GM19351 (cell line): Measurements from ENCODE around the gene MORF4L1.
A peak's percentile ranks its signal among the peaks of the same experiment; 100 is the strongest.

Experiments used
- ATAC-seq: cut with Tn5 transposase; IDR thresholded peaks from one replicate; pipeline ENCODE4 v1.9.1; 2021; ENCODE audit warnings: mild to moderate bottlenecking, moderate library complexity; ENCODE audit not compliant: unreplicated experiment

The MORF4L1 gene

DNA sequence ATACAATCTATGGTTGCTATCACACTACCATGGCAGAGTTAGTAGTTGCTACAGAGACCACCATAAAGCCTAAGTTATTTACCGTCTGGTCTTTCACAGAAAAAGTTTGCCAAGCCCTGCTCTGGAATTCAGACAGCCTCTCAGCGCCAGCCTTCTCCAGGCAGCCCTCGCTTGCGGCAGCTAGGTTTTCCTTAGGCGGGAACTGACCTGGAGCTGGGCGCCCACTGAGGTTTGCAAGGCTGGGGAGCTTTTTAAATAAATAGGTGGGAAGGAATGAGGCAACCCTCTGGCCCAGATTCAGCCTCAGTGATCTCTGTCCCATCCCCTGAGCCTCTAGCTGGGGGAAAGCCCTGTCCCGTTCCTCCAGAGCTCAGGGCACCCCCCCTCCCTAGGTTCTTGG, 71.0 kb downstream of the MORF4L1 start:
- ATAC-seq: no peak

DNA sequence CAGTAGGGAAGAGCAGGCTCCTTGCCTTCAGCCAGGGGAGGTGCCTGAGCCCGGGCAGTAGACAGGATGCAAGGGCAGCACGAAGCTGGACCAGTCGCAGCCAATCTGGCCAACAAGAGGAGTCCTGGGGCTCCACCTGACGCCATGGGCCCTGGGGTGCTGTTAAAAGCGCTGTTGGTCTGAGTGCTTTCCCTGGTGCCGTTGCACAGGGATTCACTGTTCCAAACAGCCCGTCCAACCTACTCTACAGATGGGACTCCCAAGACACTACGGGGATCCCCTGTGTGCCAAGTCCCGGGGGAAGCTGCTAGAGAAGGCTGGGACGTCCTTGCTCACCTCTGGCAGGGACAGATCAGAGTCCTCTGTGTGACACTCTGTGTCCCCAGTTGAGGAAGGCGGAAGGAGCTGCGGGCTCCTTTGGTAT, 71.5 kb downstream of the MORF4L1 start:
- ATAC-seq: peak; percentile 34

DNA sequence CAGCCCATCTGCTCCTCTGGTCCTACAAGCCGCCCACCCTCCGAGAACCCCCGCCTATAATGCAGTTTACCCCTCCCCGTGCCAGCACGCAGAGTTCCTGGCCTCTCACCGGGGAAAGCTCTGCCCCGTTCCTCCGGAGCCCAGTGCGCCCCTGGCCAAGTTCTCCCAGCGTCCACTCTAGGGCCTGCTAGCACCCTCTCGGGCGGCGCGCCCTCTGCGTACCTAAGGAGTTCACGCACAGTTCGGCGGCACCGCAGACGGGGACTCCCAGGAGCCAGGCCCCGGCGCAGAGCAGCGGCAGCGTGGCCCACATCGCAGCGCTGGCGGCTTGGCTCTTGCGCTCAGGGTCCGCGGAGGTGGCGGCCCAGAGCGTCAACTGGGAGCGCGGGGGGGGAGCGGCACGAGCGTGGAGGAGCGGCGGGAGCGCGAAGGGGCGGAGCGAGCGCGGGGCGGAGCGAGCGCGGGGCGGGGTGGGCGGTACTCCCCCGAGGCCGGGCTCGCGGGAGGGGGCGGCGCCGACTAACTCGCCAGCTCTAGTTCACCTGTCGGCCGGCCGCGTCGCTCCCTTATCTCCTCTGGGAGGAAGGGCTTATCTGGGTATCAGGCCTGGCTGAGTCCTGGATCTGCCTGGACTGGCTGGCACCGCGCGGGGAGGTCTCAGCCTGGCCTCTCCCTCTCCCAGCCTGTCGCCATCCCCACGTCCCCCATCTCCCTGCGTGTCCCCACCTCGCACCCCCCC, 72.1 kb downstream of the MORF4L1 start, which contains the start of gene CTSH:
Gene CTSH (minus strand): TSS at position 378 of the 739 bp plus-strand sequence. CDS start 65 bp downstream, at position 313.
- ATAC-seq: peak; percentile 62

DNA sequence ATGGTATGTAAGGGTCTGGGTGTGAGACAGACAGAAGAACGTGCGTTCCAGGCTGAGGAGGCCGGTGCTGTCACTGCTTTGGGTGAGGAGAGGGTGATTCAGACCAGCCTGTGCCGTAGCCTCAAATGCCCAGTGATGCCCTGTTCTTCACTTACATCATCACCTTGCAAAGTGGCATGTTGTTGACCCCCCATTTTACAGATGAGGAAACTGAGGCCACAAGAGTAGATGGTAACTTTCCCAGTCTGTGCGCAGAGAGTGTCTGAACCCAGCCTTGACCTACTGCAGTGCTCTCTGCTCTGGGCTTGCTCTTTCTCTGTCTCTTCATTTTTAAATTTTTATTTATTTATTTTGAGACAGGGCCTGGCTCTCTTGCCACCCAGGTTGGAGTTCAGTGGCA, 73.8 kb downstream of the MORF4L1 start:
- no peak for ATAC-seq

DNA sequence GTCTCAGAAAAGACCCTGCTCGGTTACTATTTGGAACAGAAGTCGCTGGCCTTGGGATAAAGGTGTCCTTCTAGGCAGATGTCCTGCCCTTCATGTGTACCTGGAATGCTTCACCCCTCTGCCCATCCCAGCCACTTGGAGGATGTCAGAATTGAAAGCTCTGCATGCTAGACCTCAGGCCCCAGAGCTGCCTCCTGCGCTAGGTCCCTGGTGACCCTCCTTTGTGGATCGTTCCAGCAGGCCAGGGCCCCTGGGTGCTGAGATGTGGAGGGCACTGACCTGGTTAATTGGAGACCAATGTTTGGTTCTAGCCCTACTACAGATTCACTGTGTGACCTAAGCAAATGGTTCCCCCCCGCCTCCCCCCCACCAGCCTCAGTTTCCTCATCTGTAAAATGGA, 74.8 kb downstream of the MORF4L1 start:
- ATAC-seq: no peak
